Astrocyte of the cerebellum (primary cell): ENCODE measurements around the gene CKLF.
"Not testable (repeated sequence)": the region's sequence is repeated elsewhere in the genome, so short reads cannot be mapped to it uniquely, and the experiment has no call there.

Experiments used
- DNase-seq: peaks from one replicate; pipeline ENCODE4 v3.0.0-alpha.2; 2011; ENCODE audit warnings: low read depth
- H3K4me3 ChIP-seq: 2 replicates; pipeline ENCODE4 v1.5.1; 2011; ENCODE audit warnings: mild to moderate bottlenecking, low read depth, low read length, moderate library complexity
- in situ Hi-C: cut with HindIII; loops from 2 replicates; pipeline ENCODE4 v1.10.0; 2017; ENCODE audit warnings: low sequenced_read_pairs
- TF ChIP-seq, protein P1 (sequence below): IDR thresholded peaks from 2 replicates; pipeline ENCODE4 v1.5.1; 2012; ENCODE audit warnings: low read length, low read depth, moderate library complexity, mild to moderate bottlenecking; ENCODE audit errors: missing control alignments

CKLF gene

DNA sequence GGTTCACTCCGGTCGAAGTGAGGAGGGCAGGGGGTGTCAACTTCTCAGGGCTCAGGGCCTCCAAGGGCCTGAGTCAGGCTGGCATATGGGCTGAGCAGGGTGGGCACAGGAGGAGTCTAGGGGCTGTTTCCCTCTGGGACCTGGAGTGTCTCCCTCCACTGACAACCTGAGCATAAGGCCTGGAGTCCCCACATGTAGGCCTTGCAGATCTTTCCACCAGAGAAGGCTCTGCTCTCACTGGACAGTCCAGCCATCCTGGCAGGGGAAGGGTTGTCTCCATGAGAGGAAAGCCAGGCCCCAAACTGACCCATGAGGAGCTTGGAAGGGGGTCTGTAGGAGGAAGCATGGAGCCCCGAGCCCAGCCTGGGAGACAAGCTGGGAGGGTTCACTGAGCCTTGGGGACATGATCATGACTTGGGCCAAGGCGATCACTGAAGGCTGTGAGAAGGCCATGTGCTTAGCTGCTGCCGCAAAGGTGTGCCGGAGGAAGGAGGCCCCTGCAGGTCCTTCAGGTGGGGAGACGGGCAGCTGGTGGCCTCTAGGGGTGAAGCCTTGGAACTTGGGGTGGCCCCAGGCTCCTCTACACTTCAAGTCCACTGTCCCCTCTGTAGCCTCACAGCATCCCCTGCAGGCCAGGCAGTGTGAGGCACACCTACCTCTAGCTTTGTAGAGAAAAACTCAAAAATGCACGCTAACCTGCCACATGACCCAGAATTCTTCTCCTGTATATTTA, 36.8 kb downstream of the CKLF start:
- no peak overlapping the region for H3K4me3 ChIP-seq
- no peak for DNase-seq
- TF ChIP-seq, protein P1, sequence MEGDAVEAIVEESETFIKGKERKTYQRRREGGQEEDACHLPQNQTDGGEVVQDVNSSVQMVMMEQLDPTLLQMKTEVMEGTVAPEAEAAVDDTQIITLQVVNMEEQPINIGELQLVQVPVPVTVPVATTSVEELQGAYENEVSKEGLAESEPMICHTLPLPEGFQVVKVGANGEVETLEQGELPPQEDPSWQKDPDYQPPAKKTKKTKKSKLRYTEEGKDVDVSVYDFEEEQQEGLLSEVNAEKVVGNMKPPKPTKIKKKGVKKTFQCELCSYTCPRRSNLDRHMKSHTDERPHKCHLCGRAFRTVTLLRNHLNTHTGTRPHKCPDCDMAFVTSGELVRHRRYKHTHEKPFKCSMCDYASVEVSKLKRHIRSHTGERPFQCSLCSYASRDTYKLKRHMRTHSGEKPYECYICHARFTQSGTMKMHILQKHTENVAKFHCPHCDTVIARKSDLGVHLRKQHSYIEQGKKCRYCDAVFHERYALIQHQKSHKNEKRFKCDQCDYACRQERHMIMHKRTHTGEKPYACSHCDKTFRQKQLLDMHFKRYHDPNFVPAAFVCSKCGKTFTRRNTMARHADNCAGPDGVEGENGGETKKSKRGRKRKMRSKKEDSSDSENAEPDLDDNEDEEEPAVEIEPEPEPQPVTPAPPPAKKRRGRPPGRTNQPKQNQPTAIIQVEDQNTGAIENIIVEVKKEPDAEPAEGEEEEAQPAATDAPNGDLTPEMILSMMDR, result peak; percentile 61
- in situ Hi-C loops, result loop anchor here (25.0 kb wide), 1 partner anchor 177 kb away; no protein-coding TSS in a partner anchor

GRCh38 chr16:66590322-66590721, 37.9 kb downstream of the CKLF start:
- H3K4me3 ChIP-seq, result no peak overlapping the region
- no peak for DNase-seq
- TF ChIP-seq, protein P1, result no peak
- in situ Hi-C loops, result loop anchor here (25.0 kb wide), 1 partner anchor 178 kb away; no protein-coding TSS in a partner anchor

DNA sequence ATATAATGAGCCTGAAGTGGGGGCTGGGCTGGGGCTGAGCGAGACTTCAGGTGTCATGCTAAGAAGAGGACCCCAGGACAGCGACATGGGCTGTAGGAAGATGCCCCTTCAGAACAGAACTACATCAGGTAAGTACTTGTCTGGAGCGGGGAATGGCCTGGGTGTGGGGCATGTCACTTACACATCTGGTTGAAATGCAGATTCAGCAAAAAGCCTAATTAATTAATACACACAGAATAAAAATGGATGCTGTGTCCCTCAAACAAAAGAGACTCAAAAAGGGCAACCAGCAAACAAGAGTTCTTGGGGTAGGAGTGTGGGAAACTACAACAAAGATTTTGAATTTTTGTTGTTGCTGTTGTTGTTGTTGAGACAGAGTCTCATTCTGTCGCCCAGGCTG, 38.6 kb downstream of the CKLF start:
- H3K4me3 ChIP-seq, result no peak overlapping the region
- in situ Hi-C loops, result loop anchor here (25.0 kb wide), 1 partner anchor 179 kb away; no protein-coding TSS in a partner anchor
- TF ChIP-seq, protein P1, result no peak
- DNase-seq, result no peak

- TF ChIP-seq, protein P1, result no peak
- in situ Hi-C loops, result loop anchor here (25.0 kb wide), 1 partner anchor 180 kb away; no protein-coding TSS in a partner anchor
- H3K4me3 ChIP-seq, result no peak overlapping the region
- no peak for DNase-seq
Observed at GRCh38 chr16:66592241-66592640, 39.9 kb downstream of the CKLF start.

GRCh38 chr16:66592814-66593213, 40.4 kb downstream of the CKLF start:
- H3K4me3 ChIP-seq, result no peak overlapping the region
- DNase-seq, result no peak
- in situ Hi-C loops, result loop anchor here (25.0 kb wide), 1 partner anchor 181 kb away; no protein-coding TSS in a partner anchor
- TF ChIP-seq, protein P1, result no peak

- in situ Hi-C loops, result loop anchor here (25.0 kb wide), 1 partner anchor 182 kb away; no protein-coding TSS in a partner anchor
- no peak for DNase-seq
- TF ChIP-seq, protein P1, result no peak
- H3K4me3 ChIP-seq, result no peak overlapping the region
Observed at GRCh38 chr16:66594739-66595138, 42.4 kb downstream of the CKLF start.

- in situ Hi-C loops, result loop anchor here (25.0 kb wide), 1 partner anchor 184 kb away; no protein-coding TSS in a partner anchor
- not testable (repeated sequence) for DNase-seq, H3K4me3 ChIP-seq
Observed at GRCh38 chr16:66596559-66596958, 44.2 kb downstream of the CKLF start.
